Gastroesophageal sphincter (tissue), 3 donors: ENCODE results near the gene SCFD2.

ENCODE experiments used
- CTCF ChIP-seq, 4 experiments: fragments of 200-600 bp in 2 of 4; fragments of 450-650 bp in 2 of 4; sonication (generic) in 1 of 4; IDR thresholded peaks; one replicate each; pipeline ENCODE4 v1.5.1; 2017 to 2019; ENCODE audit warnings: antibody characterized with exemption in 4 of 4, mild to moderate bottlenecking in 2 of 4, moderate library complexity in 2 of 4
- POLR2A ChIP-seq, 2 donors: fragments of 450-650 bp; IDR thresholded peaks; one replicate each; pipeline ENCODE4 v1.6.1; 2017; ENCODE audit warnings: antibody characterized with exemption in 2 of 2, mild to moderate bottlenecking in 2 of 2, moderate library complexity in 1 of 2

- TF ChIP-seq CTCF (IDR thresholded peaks at IDR 0.05) (no peak), POLR2A (IDR thresholded peaks at IDR 0.05) (no peak)
Observed at GRCh38 chr4:52873191-52873590, 492.7 kb downstream of the SCFD2 start.
